Frontal cortex (tissue), 4 donors: ENCODE data around the gene CBX5. TPM values are rescaled to one million over a fixed set of nuclear protein-coding genes. Genes with fewer than 3 reads are reported as not detected.
A peak's percentile ranks its signal among the peaks of the same experiment; 100 is the strongest.
"Not testable (repeated sequence)": the region's sequence is repeated elsewhere in the genome, so short reads cannot be mapped to it uniquely, and the experiment has no call there.

Source experiments
- DNase-seq, 2 donors: peaks; one replicate each; pipeline ENCODE4 v3.0.0; 2012; ENCODE audit warnings: low spot score in 2 of 2
- FAIRE-seq: peaks from 2 replicates; lab custom pipeline; 2012; peaks lifted over from hg19 to GRCh38; lab: Jason Lieb, UNC
- total RNA-seq: library from RNA; depleted of rRNA; stranded (reverse); fragments of >200 nt; gene quantifications from one replicate; pipeline ENCODE4 v1.2.3, GENCODE V29; 2014
- donor health status: control.
- donor health status: control.
- donor health status: control.

CBX5 gene
- 83.2 TPM for total RNA-seq

DNA sequence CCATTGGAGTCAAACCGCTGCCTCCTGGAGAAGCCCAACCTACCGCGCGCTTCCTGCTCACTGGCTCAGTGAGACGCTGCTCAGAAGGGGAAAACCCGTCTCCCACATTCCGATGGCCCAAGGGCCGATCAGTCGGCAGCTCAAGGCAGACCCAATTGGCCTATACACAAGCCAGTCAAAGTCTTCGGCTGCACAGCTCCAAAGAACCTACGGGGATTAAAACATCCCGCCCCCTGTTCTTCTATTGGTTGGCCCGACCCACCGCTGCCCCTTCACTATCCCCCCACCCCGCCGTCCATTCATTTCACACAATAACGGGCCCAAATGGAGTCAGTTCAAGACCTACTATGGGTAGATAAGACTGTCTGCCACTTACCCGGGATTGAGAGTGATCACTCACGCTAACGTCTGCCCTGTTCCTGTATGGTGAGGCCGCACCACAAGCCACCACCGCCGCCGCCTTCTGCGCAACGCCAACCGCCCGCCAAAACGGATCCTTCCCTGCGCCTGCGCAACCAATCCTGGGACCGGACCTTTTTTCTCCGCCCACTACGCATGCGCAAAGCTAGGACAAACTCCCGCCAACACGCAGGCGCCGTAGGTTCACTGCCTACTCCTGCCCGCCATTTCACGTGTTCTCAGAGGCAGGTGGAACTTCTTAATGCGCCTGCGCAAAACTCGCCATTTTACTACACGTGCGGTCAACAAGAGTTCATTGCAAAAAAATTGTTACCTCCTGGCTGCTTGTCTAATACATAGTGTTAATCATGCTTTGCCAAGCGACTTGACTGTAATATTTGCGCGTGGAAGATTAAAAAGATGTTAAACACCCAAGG, at the start of gene CBX5:
Gene CBX5 (minus strand): TSS at position 491 of the 836 bp plus-strand sequence. CDS start 22,472 bp downstream, outside the sequence.
- DNase-seq (peak; percentile 77 to 86), FAIRE-seq (no peak)

DNA sequence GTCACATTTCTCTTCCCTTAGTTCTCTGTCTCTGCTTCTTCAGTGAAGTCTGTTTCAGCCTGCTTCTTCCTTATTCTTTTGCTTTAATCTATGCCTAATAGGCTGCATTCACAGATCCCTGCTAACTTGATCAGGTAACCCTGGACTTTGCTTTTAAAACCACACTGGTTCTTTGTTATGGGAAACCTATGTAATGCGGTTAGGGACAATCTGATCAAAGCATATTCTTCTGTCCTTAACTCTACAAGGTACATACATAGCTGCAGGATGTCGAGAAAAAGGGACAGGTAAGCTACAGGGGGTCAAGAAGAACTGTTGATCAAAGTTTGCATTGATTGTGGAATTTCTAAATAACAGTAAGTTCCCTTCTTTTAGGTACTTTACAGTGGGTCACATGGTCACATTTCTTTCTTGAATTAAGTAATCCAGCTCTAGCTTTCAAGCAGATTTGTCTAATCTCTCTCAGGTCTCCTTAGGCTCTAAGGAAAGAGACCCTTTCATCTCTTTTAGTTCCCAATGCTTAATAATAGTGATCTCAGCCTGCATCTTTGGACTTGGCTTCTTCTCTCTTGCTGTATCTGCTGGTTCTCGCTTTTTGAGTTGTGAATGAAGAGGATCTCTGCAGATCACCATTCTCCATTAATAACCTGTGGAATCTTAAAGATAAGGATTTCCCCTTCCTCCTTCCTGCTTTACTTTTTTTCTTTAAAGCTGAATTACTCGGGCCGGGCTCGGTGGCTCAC, 48.8 kb upstream of the CBX5 start:
- FAIRE-seq (no peak), DNase-seq (no peak)

DNA sequence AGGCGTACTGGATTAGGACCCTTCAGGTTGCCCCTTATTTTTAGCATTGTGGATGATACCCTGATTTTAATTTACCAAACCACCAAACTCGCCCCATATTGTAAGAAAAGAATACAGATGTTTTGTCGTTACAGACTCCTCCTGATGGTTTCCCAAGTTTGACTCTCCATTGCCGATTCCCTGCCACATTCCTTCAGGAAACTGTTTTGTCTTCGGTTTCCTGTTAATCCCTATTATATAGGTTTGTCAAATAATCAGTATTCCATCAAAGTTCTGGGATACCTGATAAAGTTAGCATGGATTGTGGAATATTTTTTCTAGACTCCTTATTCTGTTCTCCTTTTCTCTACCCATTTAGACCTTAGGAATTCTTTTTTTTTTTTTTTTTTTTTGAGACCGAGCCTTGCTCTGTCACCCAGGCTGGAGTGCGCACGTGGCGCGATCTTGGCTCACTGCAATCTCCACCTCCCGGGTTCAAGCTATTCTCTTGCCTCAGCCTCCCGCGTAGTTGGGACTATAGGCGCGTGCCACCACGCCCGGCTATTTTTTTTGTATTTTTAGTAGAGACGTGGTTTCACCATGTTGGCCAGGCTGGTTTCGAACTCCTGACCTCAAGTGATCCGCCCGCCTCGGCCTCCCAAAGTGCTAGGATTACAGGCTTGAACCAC, 45.7 kb upstream of the CBX5 start:
- FAIRE-seq, DNase-seq: not testable (repeated sequence)

DNA sequence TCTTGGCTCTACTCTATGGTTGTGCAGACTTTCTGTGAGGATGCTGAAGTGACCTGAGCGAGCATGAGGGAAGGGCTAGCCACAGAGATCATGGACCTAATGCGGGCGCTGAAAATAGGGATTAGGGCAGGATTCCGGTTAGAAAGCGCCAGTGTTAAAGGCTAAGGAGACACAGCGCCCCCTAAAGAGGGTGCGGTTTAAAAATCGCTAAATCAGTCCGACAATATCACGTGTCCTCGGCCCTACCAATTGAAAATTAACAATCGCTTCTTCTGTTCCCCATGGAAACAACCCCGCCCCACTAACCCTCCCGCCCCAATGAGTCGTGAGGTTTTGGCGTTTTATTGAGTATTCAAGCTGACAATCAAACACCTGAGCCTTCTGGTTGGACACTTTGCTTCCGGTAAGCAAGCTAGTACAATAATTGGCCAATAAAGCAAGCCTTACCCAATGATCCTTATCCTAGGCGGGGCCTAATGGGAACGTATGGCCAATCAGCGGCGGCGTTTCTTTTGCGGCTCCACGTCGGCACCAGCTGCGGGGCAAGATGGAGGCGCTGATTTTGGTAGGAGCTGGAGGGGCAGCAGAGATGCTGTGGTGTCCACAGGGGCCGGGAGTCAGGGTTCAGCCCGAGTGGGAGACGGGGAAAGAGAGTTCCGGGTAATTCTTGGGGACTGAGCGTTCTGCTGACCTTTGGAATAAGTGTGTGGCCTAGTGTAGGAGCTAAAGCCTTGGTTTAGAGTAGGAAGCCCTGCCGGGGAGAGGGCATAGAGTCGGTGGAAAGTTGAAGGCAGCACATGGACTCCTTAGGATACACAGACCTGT, 44.9 kb upstream of the CBX5 start, which contains the start of gene COPZ1:
Gene COPZ1 (plus strand): TSS at position 515 of the 825 bp plus-strand sequence. CDS start 33 bp downstream, at position 548.
- FAIRE-seq (peak; percentile 93), DNase-seq (peak; percentile 82 to 94)

DNA sequence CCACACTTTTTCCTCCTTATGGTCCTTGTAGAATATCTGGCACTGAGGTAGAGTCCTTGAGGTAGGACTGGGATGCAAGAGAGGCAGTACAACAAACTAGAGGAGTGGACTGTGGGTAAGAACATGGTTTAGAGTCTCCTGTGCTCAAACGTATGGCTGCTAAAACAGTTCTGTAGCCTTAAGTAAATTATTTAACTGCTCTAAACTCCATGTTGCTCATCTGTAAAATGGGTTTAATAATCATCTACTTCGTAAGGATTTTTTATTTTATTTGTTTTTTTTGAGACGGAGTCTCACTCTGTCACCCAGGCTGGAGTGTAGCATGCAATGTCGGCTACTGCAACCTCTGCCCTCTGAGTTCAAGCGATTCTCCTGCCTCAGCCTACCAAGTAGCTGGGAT, 41.4 kb upstream of the CBX5 start:
- DNase-seq (no peak), FAIRE-seq (no peak)

DNA sequence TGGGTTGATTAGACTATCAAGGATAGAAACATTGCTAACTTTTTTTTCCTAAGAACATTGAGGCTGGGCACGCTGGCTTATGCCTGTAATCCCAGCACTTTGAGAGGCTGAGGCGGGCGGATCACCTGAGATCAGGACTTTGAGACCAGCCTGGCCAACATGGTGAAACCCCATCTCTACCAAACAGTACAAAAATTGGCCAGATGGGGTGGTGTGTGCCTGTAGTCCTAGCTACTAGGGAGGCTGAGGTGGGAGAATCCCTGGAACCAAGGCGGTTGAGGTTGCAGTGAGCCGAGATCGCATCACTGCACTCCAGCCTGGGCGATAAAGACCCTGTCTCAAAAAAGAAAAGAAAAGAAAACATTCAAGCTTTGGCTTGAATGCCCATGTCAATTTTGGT, 32.4 kb upstream of the CBX5 start:
- FAIRE-seq, DNase-seq: not testable (repeated sequence)

DNA sequence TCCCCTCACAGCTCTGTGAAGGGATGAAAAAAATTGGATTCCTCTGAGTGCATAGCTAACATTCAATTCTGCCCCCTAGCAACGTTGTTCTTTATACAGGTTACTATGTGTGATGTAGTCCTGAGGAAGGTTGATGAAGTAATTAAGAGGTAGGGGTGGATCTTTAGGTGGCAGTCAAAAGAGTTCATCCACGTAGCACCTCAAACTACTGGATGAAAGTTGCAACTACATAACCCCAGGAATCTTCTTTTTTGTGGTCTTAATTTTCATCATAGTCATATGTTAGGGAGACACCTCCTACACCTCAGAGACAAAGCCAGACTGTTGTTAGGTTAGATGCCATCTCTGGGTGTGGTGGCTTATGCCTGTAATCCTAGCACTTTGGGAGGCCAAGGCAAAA, 31.1 kb upstream of the CBX5 start:
- FAIRE-seq: no peak
- no peak for DNase-seq

DNA sequence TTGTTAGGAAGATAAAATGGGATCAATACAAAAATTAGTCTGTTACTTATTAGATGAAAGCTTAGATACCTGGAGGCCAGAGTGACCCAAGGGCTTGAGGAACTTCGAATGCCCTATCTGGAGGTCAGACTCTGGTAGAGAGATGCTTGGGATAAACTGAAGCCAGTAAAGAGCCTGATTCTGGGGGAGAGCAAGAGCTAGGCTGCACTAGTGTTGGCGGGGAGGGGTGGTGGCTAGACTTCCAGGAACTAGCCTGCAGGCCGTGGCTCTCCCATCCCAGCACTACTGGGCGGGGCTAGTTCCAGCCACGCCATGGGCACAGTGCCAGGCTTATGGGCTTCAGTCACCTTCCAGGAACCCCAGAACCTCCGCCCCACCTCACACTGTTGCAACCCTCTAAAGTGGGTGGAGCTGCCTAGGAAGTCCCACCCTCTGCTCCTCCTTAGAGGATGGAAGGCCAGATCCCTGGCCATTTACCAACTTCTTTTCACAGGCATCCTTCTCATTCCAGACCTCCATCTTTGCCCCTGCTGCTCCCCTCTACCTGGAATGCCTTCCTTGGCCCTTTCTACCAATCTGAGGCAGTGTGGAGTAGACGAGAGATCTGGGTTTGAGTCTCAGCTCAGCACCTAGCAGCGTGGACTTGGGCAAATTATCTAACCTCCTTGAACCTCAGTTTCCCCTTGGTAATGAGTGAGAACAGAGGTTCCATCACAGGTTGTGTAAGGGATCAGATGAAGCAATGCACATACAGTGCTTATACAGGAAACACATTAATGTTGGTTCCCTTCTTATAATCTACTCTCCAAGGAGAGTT, 27.2 kb upstream of the CBX5 start:
- DNase-seq: no peak
- FAIRE-seq: no peak

DNA sequence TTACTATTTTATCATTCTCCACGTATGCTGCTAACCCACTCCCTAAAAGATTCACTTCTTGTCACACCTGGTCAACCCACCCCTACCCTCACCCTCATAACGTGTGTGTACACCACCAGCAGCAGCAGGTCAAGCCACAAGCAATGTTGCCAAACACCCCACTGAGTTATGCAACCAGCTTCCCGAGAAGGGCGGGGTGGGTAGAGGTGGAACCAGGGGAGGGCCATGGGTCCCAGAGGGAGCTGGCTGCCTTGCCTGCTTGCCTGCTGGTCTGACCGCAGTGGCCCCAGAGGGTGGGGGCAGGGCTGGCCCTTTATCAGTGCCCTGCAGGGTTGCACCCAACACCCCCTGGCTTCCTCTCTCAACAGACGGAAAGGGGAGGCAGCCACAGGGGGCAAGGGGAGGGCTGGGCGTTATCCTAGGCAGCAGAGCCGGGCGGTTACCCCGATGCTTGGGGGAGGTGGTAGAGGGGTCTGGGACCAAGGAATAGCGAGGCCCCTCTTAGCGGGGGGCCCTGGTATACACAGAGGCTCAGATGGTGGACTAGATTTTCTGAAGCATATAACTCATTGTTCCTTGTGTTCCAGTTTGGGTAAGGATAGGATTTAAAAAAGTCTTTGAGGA, 24.4 kb upstream of the CBX5 start:
- no peak for DNase-seq

DNA sequence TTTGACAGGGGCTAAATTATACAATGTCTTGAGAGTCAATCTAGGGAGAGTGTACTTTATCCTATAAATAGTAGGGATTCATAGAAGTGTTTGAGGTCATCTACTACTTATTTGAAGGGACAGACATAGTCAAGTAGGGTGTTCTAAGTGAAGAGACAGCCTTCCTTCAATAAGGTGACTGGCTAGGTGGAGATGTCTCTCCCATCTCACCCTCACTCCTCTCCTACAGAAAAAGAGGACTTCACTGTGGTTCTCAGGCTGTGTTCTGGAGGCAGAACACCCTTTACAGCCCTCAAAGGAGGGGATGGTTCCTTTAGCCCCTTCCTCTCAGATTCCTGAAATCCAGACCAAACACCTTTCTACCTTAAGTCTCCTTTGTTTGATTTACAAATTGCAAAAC, 23.7 kb upstream of the CBX5 start:
- FAIRE-seq: no peak
- DNase-seq: no peak

More for the DNA sequence above, 24.4 kb upstream of the CBX5 start:
- no peak for FAIRE-seq

DNA sequence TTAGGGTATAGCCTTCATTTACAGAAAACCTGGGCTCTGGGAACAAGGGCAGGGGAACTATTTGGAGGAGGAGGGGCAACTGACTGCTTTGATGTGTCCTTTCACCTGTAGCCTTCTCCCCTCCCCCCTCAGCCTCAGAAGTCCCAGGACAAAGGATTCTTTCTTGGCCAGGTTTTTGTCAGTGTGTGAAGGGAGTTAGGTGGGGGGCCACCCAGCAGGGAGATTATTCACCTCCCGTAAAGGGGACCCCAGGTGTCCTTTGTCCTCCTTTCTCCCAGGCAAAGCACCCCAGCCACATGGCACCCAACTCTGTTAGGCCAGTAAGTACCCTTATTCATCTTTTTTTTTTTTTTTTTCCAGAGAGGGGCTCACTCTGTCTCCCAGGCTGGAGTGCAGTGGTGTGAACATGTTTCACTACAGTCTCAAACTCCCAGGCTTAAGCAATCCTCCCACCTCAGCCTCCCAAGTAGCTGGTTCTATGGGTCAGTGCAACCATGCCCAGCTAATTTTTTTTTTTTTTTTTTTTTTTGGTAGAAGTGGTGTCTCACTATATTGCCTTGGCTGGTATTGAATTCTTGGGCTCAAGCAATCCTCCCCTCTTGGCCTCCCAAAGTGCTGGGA, 21.6 kb upstream of the CBX5 start:
- DNase-seq (no peak), FAIRE-seq (no peak)

DNA sequence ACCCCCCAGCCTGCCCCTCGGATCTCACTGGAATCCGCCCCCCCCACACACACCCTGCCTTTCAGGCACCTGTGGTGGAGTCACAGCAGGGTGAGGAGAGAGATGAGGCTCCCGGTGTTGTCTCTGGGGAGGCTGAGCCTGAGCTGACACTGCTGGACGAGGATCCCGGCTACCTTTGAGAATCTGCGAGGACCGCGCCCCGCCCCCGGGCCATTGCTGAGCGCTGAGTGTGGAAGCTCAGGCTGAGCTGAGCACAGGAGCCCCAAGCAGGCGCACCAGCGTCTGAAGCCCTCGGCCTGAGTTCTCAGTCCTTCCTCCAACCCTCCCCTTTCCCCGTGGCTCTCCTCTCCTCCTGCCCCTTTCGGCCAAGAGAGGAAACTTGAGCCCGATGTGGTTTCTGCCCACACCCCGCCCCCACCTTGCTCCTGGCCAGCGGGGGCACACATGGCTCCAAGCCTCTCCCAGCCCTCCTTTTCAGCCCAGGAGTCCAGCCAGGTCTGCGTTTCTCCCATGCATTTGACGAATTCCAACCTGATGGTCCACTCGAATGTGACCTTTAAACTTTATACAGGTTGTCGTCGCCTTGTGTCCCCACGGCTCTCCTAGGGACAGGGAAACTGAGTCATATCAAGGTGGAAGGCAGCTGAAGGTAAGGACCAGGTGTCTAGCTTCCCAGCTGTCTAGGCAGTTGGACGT, 21.0 kb upstream of the CBX5 start, which contains the start of gene NFE2:
Gene NFE2 (minus strand): TSS at position 284 of the 696 bp plus-strand sequence. CDS start 5,767 bp downstream, outside the sequence.
- FAIRE-seq: no peak

DNA sequence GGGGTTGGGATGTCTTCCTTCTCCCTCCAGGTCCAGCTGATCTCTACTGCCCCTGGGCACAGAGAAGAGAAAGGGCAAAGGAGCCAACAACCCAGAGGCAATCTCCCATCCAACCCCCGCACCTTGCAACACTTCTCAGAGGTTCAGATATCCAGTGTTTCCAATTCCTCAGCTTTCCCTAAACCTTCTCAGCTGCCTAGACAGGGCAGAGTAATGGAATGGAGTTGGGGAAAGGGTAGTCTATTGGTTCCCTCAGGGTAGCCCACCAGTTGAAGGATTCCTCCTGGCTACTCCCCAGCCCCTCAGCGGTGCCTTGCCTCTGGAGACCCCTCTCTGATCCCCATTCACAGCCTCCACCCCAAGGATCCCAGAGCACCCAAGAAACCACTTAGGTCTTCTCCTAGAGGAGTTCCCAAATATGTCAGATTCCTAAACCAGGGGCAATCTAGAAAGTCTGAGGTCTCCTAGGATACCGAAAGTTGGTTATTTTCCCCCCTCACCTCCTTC, 20.4 kb upstream of the CBX5 start:
- no peak for DNase-seq
- FAIRE-seq: no peak

More for the DNA sequence above, 21.0 kb upstream of the CBX5 start, which contains the start of gene NFE2:
- peak in 1 of 2 donors; percentile 51 for DNase-seq

DNA sequence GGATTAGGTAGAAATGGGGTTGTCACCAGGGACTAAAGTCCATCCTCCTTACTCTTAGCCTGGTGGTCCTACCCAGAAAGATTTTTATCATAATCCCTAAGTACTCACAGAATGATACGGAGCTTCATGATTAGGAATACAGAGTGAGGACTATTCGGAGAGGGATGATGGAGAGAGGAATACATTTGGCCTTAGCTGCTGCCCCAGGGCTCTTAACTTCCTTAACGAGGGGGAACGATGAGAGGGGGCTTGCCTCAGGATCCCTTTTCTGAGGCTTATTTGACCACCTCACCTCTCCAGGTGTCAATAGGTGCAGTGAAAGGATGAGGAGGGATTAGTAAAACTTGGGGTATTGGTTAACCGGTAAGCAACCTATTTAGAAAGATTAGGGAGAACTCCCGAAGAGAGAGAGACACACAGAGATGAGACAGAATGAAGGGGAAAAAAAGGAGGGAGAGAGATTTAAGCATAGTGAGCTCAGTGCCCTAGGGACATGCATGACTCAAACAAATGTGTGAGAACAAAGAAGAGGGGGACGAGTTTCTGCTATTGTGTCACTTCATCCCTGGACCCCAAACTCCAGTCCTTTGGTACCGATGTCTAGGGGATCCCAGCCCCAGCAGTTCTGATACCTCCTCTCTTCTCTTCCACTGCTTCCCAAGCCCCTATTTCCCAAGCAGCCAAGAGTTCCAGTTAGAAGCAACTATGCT, 19.7 kb upstream of the CBX5 start:
- DNase-seq: no peak
- FAIRE-seq: no peak

DNA sequence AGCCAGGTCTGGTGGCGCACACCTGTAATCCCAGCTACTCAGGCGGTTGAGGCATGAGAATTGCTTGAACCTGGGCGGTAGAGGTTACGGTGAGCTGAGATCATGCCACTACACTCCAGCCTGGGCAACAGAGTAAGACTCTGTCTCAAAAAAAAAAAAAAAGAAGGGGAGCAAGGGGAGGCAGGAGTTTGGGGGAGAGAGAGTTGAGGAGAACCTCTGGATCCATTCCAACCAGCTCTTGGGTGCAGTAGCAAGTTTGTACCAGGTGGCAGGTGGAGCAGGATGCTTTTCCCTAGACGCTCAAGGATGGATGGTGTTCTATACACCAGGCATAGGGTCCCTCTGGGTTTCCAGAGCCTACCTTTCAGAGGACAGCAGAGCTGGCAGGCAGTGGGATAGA, 19.0 kb upstream of the CBX5 start:
- DNase-seq (no peak), FAIRE-seq (no peak)

DNA sequence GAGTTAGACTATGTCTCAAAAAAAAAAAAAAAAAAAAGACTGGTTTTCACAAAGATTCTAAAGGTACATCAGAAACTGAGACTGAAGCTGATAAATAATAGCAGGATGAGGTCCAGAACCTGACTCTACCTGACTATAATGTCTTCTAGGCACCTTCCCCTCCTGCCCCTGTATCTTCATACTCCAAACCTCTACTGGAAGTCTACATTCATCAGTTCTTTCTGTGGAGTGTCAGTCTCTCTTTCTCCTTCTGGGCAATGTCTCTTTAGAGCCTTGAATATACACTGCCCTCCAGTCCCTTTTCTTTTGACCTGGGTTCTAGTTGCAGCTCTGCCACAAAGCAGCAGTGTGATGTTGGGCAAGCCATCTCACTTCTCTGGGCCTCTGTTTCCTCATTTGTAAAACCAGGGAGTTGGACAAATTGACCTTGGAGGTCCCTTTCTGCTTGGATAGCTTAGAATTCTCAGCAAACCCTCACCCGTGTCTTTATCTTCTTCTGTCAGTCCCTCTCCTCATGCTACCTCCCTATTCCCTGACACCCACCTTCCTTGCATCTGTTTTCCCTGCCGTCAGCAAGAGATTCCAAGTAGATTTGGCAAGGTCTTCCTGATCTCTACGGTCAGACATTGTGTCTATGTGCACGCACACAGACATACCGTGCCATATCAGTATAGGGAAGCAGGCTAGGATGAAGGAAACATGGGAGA, 16.6 kb upstream of the CBX5 start:
- FAIRE-seq: no peak
- DNase-seq: no peak
